HG02642 (cell line): ENCODE results near the gene SPTBN1.

Experiments used
- ATAC-seq: cut with Tn5 transposase; IDR thresholded peaks from one replicate; pipeline ENCODE4 v1.9.1; 2021; ENCODE audit warnings: mild to moderate bottlenecking; ENCODE audit not compliant: unreplicated experiment, poor library complexity

The SPTBN1 gene

DNA sequence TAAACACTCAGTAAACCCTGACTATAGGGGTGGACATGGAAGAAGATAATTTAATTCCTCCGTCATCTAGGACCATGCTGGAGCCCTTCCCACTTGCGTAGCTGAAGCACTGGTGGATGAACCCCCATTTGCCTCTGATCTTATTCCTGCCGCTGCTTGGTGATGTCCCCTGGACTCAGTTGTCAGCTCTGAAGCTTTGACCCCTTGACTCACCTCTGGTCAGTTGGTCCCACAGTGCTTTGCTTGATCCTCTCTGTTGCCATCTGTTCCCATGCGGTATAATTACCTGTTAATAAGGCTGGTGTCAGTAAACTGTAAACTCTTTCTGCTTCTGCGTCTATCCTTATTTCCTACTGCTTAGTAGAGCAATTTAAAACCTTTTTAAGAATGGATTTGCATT, 126.9 kb downstream of the SPTBN1 start:
- no peak for ATAC-seq

DNA sequence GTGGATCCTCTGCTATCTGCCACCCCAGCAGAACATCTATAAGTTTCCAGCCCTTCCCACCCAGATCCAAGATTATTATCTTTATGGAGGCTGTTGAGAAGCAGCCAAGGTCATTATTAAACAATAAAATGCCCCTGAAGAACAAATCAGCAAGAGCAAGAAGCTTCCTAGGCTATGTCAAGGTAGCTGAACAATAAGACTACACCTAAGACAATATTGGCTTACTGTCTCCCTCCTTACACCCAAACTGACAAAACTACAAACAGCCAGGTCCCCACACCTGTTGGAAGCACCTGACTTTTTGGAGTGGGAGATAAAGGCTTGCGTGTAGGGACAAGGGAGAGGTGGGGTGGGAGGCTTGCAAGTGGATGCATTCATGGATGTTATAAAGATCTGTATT, 128.5 kb downstream of the SPTBN1 start:
- ATAC-seq = no peak

DNA sequence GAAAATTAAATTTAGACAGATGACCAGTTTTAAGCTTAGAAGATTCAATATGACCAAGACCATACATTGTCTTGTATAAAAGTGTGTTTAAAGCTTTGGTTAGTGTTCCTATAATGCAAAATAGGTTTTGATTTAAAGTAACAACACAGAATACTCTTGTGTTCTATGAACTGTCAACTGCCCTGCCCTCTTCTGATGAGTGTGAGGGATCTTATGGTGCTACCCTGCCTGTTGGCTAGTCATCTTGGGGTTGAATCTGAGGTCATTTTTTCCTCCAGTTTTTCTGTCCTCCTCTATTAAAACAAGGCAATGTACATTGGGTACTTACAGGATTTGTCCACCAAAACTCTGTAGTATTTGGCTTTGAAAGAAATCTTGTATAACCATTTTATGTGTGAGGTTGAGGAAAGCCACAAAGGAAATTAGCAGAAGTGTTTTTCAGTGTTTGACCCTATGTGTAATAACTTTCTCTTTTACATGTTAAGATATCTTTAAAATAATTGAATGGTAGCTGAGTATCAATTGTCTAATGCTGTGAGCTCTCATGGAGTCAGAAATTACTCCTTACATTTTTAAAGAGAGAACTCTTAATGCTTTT, 129.1 kb downstream of the SPTBN1 start:
- ATAC-seq = no peak

DNA sequence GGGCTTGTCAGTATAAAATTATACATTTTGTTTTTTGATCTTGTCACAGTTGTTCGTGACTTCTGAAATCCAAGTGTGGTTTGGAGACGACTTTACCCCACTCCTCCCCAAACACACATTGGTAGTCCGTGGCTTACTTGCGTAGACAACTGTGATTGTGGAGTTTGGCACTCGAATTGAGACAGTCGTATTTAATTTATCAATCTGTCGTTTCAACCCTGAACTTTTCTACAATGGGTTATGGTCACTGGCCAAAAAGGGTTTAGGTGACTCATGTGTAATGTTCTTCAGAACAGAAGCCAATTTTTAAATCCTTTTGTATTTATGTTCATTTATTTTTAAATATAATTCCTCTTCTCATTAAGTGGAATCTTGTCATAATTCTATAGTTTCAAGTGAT, 129.9 kb downstream of the SPTBN1 start:
- ATAC-seq = no peak

DNA sequence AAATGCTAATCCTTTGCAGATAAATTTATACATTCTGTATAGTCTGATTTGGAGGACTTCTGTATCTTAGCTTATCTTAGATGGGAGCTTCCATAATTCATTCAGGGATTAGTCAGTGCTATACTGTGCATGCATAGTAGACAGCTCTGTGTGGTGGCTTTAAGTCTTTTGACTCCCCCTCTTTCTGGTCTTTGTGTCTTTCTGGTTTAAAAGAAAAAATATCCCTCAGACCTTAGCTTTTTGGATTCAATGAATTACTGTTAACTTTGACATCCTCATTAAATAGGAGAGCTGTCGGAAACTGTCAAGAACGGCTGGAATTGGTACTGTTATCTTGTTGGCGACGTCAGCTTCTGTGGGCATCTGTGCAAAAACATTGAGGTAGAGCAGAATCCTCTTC, 130.4 kb downstream of the SPTBN1 start:
- ATAC-seq = no peak

DNA sequence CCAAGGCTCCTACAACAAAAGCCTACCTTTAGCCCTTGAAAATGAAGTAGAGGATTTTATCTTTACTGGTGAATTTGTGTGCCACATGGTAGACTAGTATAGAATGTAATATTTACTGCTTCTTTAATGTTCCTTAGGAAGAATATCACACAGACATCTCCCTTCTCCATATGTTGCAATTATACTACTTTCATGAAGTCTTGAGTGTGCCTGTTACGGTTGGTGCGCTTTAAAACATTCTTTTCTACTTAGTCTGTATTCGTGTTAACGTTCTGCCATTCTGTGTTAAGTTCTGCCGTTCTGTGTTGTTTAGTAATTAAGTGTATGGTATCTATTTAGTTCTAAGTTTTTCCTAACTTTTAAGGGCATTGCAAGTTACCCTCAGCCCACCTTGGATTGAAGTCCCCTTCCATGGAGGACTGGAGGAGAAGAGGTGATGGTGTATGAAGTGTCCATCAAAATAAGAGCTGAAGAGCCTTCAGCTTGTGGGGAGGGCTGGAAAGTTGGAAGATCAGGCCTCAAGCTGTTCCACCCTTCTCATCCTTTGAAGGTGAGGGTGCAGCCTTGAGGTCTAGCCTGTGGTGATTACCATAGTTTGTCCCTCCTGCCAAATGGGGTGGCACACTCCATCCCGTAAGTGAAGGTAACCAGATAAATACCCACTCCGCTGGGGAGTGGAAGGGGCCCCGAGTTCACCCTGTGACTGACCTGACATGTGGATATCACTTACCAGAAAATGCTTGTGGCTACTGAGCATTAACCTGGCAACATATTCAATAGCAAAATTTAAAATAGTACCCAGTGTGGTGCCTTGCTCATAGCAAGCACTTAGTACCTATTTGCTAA, 131.3 kb downstream of the SPTBN1 start:
- ATAC-seq = no peak

DNA sequence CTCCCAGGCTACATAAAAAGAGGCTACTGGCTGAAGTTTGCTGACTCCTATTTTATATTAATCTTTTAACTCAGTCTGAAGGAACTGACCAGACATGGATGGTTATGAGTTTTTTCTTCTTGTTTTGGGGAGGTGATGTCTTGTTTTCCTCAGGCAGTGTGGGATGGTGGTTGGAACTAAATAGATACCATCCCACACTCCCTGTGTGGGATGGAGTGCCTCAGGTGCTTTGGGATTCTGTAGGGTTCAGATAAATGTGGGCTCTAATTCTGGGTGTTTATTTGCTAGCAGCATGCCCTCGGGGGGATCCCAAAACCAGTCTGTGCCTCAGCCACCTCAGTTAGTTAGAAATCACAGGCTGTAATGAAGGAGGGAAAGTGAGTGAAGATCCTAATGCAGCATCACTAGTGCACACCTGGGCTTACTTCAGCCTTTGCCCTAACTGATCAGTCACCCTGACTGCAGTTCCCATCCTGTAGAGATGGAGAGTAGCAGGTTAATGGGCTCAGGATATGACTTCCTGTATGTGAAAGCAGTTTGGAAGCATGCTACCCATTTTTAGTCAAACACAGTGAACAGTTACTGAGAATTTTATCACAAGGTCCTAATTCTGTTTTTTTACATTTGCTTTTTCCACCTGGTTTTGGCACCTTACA, 132.2 kb downstream of the SPTBN1 start:
- ATAC-seq = no peak

DNA sequence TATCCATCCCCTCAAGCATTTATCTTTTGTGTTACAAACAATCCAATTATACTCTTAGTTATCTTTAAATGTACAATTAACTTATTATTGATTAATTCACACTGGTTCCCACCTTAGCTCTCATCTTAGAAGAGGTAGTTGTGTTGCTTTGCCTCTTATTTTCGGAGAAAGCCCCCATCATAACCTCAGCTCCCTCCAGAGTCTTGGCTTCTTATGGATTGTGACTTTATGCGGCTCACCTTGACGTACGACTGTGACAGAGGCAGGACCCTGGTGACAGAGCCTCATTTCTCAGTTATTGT, 132.9 kb downstream of the SPTBN1 start:
- no peak for ATAC-seq

DNA sequence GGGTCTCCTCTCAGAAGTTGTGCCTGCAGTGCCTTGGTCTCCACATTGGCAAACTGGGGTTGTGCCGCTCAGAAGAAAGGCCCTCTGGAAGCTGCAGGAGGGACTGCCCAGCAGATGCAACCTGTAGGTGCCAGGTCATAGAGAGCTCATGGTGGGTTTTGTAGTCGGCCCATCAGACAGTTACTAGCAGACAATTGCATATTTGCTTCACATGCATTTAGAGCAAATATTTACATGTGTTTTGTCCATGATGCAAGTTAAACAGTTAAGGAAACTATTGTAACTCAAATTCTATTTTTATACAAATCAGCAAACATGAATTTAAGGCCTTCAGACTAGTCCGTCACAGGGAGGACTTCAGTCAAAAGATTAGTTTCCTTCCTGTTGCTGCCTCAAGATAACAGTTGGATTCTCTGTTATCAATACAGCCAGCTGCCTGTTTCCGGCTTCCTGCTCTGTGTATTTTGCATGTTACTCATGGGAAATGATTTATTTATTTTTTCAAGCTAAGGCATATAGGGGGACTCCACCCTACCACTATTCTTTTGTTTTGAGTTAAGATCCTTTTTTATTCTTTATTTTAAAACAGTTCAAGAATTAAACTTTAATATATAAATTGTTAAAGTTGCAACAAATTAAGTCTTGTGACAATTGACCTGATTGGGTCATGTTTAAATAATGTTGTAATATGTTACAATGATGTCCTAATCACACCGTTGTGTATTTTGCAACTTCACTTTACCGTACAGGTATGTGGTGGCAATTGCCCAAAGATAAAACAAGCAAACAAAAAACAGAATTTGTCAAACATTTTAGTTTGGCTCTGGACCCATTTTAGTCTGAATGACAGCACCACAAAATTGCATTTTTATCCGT, 133.5 kb downstream of the SPTBN1 start:
- peak; percentile 50 for ATAC-seq

DNA sequence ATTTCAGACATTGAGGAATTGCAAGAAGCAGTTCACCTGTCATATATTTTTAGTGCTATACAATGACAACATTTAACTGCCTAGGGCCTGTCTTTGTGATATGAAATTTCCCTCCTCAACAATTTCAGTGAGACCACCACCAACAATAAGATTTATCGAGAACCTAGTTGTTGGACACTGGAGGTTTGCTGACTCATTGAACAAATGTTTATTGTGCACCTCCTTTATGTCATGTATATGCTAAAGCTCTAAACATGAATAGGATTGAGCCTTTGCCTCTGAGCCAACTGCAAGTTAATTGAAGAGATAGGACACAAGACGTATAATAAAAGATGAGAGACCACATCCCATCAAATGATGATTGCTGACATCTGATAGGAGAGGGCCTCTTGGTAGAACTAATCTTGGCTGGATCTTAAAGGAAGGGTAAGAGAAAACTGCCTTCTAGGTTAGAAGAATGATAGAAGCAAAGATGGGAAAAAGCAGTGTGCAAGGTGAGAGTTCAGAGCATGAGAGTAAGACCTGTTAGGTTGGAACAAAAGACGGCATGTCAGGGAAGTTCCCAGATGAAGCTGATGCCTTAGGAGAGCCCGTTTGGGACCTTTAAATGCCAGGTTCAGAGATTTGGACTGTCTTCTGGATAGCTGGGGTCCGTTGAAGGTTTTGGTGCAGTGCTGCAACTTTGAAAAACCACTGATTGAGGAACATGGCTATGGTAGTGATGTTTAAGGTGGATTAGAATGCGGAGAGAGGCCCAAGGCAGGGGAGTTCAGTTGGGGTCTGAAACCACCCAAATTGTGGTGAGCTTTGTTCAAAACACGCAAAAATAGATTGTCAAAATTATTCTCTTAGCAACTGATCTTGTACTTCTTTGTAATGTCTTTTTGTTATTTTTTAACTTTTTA, 134.3 kb downstream of the SPTBN1 start:
- ATAC-seq = no peak

DNA sequence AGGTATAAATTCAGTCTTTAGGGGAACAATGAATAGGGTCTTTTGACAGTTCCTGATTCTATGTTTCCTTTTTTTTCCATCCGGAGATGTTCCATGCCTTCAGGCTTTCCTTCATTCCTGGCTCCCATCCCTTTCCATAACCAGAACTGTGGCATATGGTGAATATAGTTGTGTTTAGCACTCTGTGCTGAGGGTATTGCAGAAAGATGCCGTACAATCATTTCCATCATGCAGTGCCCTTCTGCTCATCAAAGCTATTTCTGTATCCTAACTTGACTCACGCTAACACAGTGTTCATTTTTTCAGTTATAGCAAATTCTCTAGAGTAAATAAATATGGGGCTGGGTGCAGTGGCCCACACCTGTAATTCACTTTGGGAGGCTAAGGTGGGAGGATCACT, 135.4 kb downstream of the SPTBN1 start:
- no peak for ATAC-seq

DNA sequence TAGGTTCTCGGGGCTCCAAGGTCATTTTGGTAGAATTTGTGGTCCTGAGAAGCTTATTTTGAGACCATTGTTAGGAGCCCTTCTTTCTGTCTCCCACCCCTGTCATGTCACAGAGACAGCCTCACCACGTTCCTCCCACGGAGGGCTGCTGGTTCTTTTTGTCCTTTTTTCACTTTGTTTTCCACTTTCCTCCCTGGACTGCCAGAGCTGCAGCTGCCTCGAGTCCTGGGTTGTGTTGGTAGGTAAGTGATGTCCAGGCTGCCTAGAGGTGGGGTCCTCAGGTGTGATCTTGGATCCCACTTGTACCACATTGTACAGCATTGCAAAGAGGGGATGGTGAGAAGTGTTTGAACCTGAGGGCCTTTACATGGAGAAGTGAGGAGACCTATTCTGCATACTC, 137.1 kb downstream of the SPTBN1 start:
- no peak for ATAC-seq

DNA sequence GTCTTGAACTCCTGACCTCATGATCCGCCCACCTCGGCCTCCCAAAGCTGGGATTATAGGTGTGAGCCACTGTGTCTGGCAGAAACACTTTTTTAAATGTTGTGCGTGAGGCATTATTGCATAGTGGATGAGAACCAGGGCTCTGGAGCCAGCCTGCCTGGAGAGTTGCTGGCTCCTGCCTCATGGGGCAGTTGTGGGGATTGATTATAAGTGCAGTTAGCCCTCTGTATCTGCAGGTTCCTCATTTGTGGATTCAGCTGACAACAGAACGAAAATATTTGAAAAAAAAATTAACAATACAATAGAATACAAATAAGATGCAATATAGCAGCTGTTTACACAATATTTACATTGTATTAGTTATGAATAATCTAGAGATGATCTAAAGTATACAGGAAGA, 137.9 kb downstream of the SPTBN1 start:
- no peak for ATAC-seq

DNA sequence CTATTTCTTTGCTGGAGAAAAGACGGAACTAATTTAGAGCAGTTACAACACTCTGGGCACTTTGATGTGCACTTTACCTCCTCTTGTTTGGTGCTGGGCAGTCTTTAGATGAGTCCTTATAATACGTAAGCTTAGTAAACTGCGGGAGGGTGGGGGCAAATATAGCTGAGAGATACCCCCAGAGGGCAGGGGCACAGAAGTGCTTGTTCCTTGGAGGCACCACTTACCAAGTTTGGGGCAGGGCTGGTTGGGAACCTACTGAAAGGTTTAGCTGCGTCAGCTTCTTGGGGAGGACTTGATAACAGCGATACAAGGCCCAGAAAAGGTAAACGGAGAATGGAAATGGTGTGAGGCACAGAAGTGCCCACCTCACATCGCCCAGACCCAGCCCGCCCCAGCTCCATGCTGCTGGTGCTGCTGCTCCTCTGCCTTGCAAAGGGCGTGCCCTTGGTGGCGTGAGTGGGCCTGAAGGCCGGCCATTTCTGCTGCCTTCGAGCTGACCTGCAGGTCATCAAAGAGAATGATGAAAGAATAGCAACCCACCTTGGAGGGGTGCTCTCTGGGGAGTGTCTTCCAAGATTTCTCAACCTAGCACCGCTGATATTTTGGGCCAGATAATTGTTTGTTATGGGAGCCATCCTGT, 139.2 kb downstream of the SPTBN1 start:
- no peak for ATAC-seq

DNA sequence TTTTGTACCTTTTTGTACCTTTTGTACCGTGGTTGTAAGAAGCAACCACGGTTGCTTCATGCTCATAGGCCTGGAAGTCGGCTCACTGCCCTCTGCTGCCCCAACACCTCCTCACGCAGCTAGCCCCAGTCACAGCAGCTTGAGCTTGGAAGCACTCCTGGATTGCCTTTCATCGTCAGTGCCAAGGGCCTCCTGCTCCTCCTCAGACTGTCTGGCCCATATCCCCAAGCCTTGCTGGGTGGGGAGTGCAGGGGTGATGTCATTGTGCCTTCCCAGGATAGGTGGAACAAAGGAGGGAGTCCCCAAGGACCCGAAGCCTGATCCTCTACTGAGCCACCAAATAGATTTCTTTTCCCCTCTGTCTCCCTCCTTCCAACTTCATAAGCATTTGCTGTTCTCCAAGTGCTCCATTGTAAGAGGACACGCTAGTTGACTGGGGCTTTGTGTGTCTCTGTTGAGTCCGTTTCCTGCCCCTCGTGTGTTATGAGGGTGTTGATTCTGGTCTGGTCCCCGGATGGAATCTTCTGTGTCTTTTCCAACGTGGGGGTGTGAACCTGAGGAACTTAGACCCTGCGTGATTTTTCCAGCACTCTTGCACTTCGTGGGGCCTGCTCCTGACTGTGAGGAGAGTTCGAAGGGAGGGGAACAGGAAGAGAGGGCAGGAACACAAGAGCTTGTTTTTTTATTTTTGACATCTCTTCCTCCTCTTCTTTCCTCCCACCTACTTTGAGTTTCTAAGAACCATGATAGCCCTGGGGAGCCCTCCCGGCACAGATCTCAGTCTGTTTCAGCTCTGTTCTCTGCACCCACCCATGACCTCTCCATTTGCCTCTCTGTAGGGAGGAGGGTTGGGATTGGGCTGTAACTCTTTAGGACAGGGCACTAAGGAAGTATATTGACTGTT, 140.1 kb downstream of the SPTBN1 start:
- ATAC-seq = no peak

DNA sequence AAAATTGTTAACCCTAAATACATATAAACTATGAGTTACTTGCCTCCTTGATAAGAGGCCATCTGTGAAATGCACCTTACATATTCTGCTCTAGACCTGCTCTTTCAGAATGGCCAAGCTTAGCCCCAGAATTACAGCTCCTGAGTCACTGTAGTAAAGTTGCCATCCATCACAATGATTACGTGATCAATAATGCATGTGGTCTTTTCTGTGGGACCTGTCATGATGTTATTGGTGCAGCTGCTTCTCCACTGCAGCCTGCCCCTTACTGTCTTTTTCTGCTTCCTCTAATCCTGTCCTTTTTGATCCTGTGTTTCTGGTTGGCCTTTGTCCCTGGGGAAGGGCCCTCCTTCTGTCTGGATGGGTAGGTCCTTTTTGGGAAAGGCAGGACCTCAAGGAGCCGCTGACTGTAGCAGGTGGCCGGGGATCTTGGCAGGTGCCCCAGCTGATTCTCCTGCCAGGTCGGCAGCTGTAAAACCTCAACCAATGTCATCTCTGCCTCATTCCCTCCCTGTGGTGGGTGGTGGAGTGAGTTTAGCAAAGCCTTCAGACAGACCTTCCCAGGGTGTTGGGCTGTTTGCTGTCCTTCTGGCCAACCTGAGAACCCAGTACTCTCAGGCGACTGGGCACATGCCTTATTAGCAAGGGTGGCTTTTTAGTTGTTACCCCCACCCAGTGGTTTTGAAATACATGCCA, 141.2 kb downstream of the SPTBN1 start:
- peak; percentile 43 for ATAC-seq

DNA sequence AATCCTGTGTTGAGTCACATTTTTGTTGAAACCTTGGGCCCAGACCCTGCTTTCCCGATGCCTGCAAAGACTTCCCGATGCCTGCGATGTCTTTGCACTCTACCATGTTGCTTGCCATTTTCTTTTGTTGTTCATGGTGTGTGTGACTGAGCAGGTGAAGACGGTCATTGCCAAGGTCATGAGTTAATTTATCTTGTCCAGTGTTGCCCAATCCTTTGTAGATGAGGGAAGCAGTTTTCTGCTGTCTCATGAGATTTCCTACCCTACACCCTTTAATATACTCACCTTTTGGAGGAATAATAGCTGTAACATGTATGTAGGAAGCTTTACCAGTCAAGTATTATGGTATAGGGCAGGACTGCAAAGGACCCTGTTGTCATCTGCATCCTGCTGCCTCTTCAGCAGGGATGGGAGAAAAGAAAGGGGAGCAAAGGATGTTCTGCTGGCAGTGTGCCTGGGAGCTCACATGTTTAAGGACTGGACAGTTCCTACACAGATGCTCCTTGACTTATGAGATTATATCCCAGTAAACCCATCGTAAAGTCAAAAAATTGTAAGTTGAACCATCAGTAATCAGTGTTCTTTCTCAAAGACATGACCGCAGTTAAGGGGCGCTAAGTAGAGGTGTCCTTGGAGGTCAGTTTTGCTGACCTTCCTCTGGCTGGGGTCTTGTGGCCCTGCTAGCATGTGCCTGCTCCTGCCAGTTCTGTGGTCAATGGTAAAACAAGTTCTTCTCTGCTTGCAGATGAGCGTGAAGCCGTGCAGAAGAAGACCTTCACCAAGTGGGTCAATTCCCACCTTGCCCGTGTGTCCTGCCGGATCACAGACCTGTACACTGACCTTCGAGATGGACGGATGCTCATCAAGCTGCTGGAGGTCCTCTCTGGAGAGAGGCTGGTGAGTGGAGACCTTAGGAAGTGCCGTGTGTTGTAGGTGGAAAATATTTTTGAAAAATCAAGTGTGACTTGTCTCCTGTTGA, 142.5 kb downstream of the SPTBN1 start:
- ATAC-seq = no peak
